HG03097 (cell line): ENCODE data around the gene RMC1.

Experiments used
- ATAC-seq: cut with Tn5 transposase; IDR thresholded peaks from one replicate; pipeline ENCODE4 v1.9.1; 2021; ENCODE audit not compliant: unreplicated experiment, low FRiP score

Gene RMC1

DNA sequence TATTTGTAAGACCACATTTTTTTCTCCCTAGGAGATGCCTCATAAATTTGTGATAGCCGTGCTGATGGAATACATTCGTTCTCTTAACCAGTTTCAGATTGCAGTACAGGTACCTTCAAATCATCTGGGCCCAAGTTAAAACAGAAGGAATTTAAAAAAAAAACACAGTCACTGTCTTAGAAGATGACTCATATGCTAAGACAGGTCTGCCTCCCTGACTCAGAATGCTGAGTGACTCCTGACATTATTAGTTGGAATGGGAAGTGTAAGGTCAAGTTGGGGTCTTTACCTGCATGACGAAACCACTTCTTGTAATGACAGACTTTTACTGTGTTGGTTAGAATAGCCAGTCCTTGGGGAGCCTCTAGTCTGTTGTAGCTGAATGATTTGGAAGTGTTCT, 26.3 kb downstream of the RMC1 start:
- no peak for ATAC-seq

DNA sequence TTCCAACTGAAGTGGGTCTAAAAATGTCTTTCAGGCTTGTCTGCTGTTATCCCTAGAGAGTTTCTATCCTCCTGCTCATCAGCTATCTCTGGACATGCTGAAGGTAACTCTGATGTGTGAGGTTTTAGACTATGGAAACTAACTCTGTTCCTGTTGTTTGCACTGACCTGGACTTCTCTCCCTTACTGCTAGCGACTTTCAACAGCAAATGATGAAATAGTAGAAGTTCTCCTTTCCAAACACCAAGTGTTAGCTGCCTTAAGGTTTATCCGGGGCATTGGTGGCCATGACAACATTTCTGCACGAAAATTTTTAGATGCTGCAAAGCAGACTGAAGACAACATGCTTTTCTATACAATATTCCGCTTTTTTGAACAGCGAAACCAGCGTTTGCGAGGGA, 26.9 kb downstream of the RMC1 start:
- ATAC-seq, result no peak

DNA sequence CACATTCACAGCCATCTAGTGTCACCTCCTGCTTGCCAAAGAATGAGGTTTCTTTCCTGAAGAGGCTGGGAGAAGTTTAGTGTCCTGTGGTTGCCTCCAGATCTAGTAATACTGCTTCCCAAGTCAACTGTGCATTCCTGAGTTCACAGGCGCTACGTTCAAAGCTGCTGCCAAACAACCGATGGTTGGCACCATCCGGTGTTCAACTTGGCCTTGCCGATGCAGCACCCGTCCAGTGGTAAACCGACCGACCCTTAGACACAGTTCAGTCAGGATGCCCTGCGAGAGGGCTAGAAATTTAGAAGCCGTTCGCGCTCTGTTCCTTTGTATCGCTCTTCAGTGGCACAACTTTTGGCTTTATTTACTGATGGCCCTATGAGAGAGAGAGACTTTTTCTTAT, 28.6 kb downstream of the RMC1 start:
- ATAC-seq, result no peak

DNA sequence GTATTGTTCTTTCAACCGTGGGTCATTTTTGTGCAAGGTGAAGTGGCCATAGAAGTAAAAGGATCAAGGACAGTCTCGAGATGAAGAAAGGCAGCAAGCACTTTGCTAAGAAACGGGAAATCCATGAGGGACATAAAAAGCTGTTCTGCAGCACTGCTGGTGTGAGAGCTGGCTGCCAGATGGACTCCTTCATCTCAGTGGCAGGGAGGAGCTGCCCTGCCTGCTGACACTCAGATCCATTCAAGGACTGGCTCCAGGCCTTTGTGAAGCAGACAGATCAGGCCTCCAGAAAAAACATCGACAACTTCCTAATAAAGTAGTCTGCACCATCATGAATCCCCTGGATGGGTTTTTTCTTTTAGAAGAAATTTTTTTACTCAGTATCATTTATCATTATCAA, 29.5 kb downstream of the RMC1 start:
- ATAC-seq, result no peak

DNA sequence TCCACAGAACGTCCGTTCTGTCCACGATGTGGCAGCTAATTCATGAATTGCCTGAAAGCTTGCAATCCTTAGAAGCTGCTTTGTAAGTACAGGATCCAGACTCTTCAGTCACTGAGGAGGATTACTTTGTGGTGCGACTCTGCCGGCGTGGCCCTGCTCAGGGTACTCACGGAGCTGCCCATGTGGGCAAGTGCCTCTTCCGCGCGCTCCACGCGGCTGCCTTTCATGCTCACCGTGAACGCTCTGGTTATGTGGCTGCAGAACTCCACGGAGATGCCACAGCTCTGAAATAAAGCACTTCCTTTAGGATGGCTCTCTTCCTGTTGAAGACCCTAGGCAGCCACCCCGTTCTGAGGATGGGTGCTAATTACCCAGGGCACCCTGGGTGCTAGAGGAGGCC, 31.0 kb downstream of the RMC1 start:
- ATAC-seq, result no peak

DNA sequence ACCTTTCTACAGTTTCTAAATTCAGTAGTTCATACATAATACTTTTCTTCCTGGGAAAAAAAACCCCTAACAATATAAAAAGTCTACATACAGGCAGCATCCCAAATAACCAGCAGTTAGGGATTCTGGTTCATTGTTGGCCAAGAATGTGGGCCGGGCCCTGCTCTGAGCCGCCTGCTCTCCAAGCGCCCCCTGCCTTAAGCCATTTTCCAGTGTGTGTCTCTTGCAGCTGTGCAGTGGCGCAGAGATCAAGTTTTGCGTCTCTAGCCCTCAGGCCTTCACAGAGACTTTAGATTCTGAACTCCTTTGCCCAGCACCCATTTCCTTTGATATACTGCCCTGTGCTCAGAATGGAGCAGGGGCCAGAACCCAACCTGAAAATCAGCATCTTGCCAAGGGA, 32.9 kb downstream of the RMC1 start:
- ATAC-seq, result no peak

DNA sequence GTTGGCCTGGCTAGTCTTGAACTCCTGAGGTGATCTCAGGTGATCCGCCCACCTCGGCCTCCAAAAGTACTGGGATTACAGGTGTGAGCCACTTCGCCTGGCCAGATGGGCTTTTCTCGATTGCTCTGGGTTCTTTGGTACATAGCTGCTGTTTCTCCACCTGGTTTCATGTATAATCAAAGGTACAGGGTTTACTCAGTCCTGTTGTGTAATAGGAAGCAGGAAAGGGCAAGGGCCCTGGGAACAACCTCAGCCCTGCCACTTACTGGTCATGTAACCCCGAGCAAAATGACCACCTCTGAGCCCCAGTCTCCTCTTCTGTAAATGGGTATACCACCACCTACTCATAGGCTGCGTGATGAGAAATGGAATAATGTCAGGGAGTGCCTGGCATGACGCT, 34.0 kb downstream of the RMC1 start:
- no peak for ATAC-seq

DNA sequence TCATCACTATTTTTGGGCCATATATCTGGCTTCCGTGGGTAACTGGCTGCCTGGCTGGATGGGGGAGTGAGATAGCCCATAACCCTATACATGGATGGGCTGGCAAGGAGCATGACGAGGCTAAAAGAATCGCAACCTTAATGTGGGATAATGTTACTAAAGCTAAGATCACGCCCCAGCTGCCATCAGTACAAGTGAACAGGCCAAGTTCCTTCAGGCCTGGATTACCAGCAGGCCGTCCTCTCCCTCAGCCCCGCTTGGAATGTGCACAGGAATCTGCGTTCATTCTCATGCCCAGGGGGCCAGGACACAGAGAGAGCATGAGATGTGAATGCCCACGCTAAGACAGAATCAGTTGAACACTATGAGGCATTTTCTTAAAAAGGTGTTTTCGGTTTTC, 34.7 kb downstream of the RMC1 start:
- no peak for ATAC-seq

DNA sequence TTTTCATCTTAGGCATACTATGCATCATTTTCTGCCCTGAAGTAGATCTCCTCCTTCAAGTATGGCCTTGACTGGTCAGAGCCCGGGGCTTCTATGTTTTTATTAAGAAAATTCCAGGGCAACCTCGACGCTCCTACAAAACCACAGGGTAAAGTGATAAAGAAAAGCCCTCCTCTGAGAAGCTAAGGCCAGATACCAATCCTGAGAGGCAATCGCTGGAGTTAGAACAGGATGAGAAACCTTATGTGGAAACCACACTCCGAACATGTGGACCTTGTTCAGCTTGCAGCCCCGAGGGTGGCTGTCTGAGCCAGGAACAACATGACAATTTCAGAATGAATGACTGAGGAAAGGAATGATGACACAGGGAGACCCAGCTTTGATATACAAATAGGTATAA, 35.6 kb downstream of the RMC1 start:
- no peak for ATAC-seq

DNA sequence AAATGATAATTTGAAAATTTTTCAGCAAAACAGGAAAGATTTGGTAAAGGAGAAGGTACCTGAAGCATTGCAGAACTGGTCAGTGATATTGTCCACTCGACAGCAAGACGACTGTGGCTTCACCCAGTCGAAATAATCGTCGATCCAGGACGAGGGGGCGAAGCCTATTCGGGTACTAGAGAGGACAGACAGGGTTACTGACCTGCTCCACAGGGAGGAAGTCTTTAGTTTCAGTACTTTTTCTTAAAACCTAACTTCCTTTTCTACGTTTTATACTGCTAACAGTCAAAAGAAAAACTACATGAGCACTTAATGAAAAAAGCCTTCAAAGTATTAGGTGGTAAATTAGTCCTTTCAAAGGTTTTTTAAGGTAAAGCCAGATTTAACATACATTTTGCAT, 36.0 kb downstream of the RMC1 start:
- ATAC-seq, result no peak

DNA sequence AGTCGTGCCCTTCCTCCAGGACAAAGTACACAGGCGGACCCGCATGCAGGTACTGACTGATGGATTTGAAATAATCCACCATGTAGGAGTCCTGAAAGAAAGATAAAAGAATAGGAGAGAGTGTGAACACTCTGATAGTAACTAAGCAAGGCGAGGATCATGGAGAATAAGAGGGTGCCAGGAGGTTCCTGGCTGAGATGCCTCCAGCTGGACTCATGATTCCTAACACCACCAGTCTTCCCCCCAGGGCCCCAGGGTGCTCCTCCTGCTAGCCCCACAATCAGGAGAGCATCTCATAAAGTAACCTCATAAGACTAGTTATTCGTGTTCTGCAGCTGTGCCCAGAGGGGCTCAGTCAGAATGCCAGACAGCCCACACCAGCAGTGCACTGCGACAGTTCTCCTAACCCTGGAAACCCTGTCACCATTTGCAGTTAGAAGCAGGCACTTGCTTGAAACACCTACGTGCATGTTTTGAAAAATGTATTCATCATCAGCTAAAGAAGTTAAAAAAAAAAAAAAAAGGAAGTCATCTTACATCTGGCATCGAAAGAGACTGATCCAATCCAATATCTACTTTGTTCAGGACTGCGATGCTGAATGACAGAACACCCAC, 36.7 kb downstream of the RMC1 start:
- no peak for ATAC-seq

DNA sequence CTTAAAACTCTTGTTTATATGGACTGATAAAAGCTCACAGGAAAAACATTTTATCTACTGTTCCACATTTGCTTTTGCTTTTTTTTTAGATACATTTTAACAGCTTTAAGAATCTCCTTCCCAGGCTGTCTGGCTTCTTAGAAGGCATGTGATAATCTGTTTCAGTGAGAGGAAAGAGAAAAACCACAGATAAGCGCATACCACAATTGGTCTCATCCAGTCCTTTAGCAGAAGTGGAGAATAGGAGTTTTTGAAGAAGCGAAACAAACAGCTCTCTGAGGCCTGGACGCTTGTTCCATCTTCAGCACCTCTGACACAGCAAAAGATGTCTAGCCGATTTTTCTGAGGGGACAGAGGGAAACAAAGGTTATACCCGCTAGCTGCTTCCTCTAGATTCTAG, 37.6 kb downstream of the RMC1 start:
- peak; percentile 62 for ATAC-seq

DNA sequence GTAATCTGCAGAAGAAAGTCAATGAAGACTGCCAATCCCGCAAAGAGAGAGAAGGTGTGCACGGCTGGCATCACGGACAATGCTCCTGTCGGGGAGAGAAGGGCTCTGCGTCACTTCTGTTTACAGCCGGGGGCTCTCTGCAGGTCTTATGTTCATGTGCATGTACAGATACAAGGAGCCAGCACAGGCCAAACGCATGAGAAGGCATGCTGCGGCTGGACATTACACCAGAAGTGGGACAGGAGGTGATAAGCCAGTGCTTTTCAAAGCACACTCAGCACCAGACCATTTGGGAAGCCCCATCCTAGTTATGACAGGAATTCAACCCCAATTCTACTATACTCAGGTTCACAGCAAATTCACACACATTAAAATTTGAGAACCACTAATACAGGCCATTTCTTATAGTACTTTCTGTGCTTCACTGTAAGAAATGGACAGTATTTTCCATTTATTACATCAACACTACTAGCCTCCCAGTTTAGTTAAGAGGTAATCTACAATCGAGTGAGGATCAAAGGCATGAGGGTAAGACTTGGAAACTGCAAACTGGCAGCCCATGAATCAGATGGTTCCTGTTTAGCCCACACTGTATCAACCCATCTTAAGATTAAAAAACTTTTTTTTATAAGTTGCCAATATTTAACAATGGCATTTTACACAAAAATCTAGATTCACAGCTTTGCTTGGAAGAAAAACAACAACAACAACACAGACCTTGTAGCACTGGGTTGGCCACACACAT, 38.2 kb downstream of the RMC1 start:
- no peak for ATAC-seq

DNA sequence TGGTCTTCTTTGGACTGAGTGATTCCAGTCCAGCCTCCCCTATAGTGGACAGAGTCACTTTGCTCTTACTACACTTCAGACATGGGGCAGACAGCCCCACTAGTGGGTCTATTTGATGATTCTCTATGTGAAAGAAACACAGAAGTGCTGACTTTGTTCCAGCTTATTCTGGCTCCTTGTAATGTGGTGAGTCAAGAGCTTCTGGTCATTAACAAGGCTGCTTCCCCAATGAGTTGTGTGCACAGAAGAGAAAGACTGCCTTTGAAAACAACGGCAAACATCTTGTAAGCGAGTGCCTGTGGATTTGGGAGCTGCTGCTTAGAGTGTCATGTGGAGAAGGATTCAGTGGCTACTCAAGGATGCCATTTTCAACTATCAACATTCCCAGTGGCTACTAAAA, 39.1 kb downstream of the RMC1 start:
- ATAC-seq, result no peak

DNA sequence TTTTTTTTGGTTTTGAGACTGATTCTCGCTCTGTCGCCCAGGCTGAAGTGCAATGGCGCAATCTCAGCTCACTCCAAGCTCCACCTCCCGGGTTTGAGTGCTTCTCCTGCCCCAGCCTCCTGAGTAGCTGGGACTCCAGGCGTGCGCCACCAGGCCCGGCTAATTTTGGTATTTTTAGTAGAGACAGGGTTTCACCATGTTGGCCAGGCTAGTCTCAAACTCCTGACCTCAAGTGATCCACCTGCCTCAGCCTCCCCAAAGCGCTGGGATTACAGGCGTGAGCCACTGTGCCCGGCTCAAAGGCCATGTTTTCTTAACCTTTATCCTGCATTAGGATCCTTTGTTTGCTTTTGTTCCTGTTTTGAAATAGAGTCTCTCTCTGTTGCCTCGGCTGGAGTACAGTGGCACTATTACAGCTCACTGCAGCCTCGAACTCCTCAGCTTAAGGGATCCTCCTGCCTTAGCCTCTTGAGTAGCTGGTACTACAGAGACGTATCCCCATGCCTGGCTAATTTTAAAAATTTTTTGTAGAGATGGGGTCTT, 42.0 kb downstream of the RMC1 start:
- no peak for ATAC-seq

DNA sequence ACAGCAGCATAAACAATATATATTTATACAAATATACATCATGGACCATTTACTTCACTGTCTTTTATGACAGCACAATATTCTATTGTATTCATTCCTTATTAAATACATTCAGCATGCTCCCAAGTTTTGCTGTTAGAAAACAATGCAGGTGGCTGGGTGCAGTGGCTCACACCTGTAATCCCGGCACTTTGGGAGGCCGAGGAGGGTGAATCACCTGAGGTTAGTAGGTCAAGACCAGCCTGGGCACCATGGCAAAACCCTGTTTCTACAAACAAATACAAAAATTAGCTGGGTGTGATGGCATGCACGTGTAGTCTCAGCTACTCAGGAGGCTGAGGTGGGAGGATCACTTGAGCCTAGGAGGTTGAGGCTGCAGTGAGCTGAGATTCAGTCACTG, 44.0 kb downstream of the RMC1 start:
- ATAC-seq, result no peak

DNA sequence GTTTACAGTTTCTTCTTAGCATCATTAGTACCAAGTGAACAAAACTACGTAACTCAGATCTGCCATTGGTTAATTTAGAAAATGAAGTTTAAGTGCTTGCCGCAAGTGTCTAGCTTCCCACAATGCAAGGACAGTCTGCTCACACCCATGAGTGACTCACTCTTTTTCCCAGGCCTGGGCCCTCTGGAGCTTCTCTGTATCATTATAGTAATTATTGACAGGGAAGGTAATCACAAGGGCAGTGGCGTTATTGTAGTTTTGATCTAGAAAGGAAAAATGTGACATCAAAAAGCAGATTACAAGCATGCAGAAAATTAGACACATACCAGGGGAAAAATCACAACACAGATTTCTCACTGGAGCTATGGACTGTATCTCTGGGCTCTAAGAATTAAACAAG, 44.5 kb downstream of the RMC1 start:
- ATAC-seq, result no peak

DNA sequence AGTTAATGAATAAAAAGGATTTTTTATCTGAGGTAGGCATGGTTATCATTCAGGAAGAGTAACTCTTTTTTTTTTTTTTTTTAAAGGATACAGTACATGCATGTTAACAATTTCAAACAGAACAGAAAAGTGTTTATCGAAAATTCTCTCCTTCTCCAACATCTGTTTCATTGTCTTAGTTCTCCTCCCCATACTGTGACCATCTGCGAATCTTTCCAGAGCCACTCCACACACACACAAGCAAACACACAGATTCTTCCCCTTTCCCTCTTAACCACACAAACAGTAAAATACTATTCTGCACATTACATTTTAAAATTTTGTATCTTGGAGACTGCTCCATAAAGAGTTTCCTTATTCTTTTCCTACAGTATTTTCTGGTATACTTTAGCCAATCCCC, 45.0 kb downstream of the RMC1 start:
- no peak for ATAC-seq

DNA sequence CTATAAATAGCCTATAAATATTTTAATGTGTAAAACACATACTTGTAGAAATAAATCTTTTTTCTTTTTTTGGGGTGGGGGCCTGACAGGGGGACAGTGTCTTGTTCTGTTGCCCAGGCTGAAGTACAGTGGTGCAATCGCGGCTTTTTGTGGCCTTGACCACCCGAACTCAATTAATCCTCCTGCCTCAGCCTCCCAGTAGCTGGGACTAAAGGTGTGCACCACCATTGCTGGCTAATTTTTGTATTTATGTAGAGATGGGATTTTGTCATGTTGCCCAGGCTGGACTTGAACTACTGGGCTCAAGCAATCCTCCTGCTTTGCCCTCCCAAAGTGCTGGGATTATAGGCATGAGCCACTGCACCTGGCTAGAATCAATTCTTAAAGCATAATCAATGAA, 45.4 kb downstream of the RMC1 start:
- ATAC-seq, result no peak

DNA sequence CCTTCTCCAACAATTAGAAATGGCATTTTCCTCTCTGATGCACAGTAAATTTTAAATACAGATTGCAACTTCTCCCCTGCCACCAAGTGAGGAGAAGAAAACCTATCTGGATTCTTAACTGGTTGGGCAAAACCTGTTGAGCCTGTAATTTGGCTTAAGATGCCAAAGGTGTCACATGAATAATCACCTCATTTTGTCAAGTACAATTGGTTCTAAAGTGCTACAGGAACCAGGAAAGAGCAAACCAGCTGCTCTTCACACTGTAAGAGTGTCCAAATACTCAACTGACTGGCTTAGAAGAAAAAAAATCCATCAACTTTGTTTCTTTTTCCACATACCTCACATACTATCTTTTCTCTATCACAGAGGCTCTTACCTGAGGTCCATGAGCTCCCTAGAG, 47.6 kb downstream of the RMC1 start:
- no peak for ATAC-seq

DNA sequence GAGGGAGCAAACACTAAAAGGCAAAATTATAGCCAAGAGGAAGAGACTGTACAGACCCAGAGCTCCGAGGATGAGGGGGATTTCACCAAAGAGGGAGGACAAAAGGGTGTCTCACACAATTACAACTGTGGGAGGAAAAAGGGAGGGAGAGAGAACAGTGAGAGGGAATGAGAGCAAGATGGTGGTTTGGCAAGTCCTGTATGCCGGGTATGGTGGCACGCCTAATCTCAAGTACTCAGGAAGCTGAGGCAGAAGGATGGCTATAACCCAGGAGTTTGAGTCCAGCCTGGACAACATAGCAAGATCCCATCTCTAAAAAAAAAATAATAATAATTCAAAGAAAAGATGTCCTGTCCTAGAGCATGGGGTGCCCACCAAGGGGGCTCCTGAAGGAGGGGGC, 48.7 kb downstream of the RMC1 start:
- no peak for ATAC-seq

DNA sequence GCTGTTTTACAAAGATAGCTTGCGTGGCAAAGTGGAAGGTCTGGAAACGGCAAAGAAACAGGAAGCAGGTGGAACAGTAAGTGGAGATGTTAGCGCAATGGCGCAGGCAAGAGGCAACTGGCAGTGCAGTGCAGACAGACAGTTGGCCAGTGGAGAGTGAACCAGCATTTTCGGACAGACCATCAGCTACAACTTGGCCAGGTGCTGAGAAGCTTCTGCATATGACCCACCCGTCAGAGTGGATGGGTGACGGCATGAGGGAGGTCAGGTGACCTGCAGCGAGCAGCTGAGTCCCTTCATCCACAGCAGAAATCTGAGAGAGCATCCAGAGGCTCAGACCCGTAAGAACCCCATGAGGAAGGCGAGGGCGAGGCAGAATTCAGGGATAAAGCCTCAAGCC, 49.2 kb downstream of the RMC1 start:
- ATAC-seq, result no peak
